Caco-2 (cell line): Measurements from ENCODE around the gene SRSF10. TPM values are rescaled to one million over a fixed set of nuclear protein-coding genes. Genes with fewer than 3 reads are reported as not detected.

ENCODE experiments used
- BruUV-seq: library from RNA; stranded (reverse); fragments of 400-500 nt; replicated peaks from 2 replicates; lab custom pipeline; 2021; lab: Mats Ljungman, UMichigan
- CTCF ChIA-PET: fragments of 300-600 bp; sonication (Branson Sonifier 250); formaldehyde crosslinking; loops from one replicate; lab custom pipeline; 2022; ENCODE audit warnings: antibody characterized with exemption; lab: Charles Lee
- POLR2A ChIA-PET: fragments of 300-600 bp; sonication (Branson Sonifier 250); formaldehyde crosslinking; loops from one replicate; lab custom pipeline; 2022; ENCODE audit warnings: antibody characterized with exemption; lab: Charles Lee
- DNase-seq, 2 experiments: peaks; one replicate each; pipeline versions ENCODE4 v3.0.0 to v3.0.0-alpha.2; 2020 to 2022
- H3K27me3 ChIP-seq: replicated peaks from 2 replicates; pipeline ENCODE4 v1.6.0; 2011; ENCODE audit warnings: low read length; ENCODE audit not compliant: control insufficient read depth, insufficient read depth
- H3K36me3 ChIP-seq: 2 replicates; pipeline ENCODE4 v1.5.1; 2011; ENCODE audit warnings: low read length; ENCODE audit not compliant: control insufficient read depth, insufficient read depth
- H3K4me1 ChIP-seq: fragments of 250-450 bp; sonication (Bioruptor Pico); 2 replicates; pipeline ENCODE4 v1.5.1; 2020; ENCODE audit warnings: mild to moderate bottlenecking
- H3K4me3 ChIP-seq: 2 replicates; pipeline ENCODE4 v1.5.1; 2011; ENCODE audit warnings: low read depth, mild to moderate bottlenecking, control low read depth, low read length
- H3K9me3 ChIP-seq: fragments of 250-450 bp; sonication (Bioruptor Pico); 2 replicates; pipeline ENCODE4 v1.5.1; 2020; ENCODE audit warnings: mild to moderate bottlenecking, moderate library complexity
- H3K27ac Mint-ChIP-seq: one replicate; pipeline ENCODE4 v1.8.0; 2022; ENCODE audit warnings: mixed read lengths; ENCODE audit not compliant: unreplicated experiment
- H3K27me3 Mint-ChIP-seq: one replicate; pipeline ENCODE4 v1.8.0; 2022; ENCODE audit warnings: mixed read lengths; ENCODE audit not compliant: insufficient read depth, unreplicated experiment
- H3K36me3 Mint-ChIP-seq: one replicate; pipeline ENCODE4 v1.8.0; 2022; ENCODE audit warnings: mild to moderate bottlenecking, mixed read lengths; ENCODE audit not compliant: insufficient read depth, unreplicated experiment
- H3K4me1 Mint-ChIP-seq: one replicate; pipeline ENCODE4 v1.8.0; 2022; ENCODE audit warnings: low read depth, mixed read lengths; ENCODE audit not compliant: unreplicated experiment
- H3K4me3 Mint-ChIP-seq: one replicate; pipeline ENCODE4 v1.8.0; 2022; ENCODE audit warnings: mild to moderate bottlenecking, moderate library complexity, mixed read lengths; ENCODE audit not compliant: unreplicated experiment
- H3K9me3 Mint-ChIP-seq: one replicate; pipeline ENCODE4 v1.8.0; 2022; ENCODE audit warnings: mixed read lengths; ENCODE audit not compliant: unreplicated experiment
- CTCF ChIP-seq, 2 experiments: fragments of 200-600 bp in 1 of 2; IDR thresholded peaks; 1 replicate in 1 of 2; 2 replicates in 1 of 2; pipeline versions ENCODE4 v1.5.1 to v1.8.0; 2011 to 2022; ENCODE audit warnings: antibody characterized with exemption in 1 of 2, control low read depth in 1 of 2, inconsistent platforms in 1 of 2, low read depth in 1 of 2, low read length in 1 of 2, mild to moderate bottlenecking in 1 of 2, moderate library complexity in 1 of 2; ENCODE audit not compliant: insufficient read depth in 1 of 2, severe bottlenecking in 1 of 2, unreplicated experiment in 1 of 2
- intact Hi-C: fragments of 100-400 bp; cut with micrococcal nuclease; formaldehyde crosslinking; loops from one replicate; pipeline ENCODE4 v1.10.0; 2022; ENCODE audit not compliant: unreplicated experiment
- total RNA-seq: library from RNA; stranded (reverse); gene quantifications from 2 replicates; pipeline ENCODE4 v1.2.3, GENCODE V29; 2022

The SRSF10 gene
- total RNA-seq, 1 experiment from 2014 or later: 128 TPM

GRCh38 chr1:23936481-23937176 is 43.5 kb downstream of the SRSF10 start:
- H3K4me3 Mint-ChIP-seq: no peak overlapping the region
- H3K27me3 ChIP-seq: no peaks in the 10 kb centered on the region
- BruUV-seq: no TSS peak

GRCh38 chr1:23931491-23931880 is 48.6 kb downstream of the SRSF10 start:
- H3K27me3 ChIP-seq: no peaks in the 10 kb centered on the region
- Mint-ChIP-seq H3K27me3 (no peaks in the 10 kb centered on the region), H3K9me3 (no peaks in the 10 kb centered on the region), H3K27ac (peak overlapping the region; percentile 70), H3K4me1 (no peaks in the 10 kb centered on the region), H3K4me3 (no peak overlapping the region), H3K36me3 (peaks cover 4% of the 10 kb centered on the region)
- POLR2A ChIA-PET: interaction anchor here (0.5 kb wide), 1 partner anchor 154 kb away, joined by 5 read pairs; no protein-coding TSS in a partner anchor
- no peaks in the 10 kb centered on the region for H3K36me3 ChIP-seq
- intact Hi-C loops: no loop called here
- BruUV-seq: TSS peak; percentile 97
- H3K4me1 ChIP-seq: peaks cover 9% of the 10 kb centered on the region; the same call in 1 of the 2 replicates
- no peak for DNase-seq
- no peaks in the 10 kb centered on the region for H3K9me3 ChIP-seq
- H3K4me3 ChIP-seq: no peak overlapping the region
- TF ChIP-seq CTCF (IDR thresholded peaks at IDR 0.05; ENCODE audit: insufficient read depth in 1 of 2, low read depth in 1 of 2, low read length in 1 of 2, severe bottlenecking in 1 of 2, unreplicated experiment in 1 of 2): no peak
- CTCF ChIA-PET: no interaction called here

More at GRCh38 chr1:23936481-23937176, 43.5 kb downstream of the SRSF10 start:
- Mint-ChIP-seq H3K36me3 (no peaks in the 10 kb centered on the region), H3K27me3 (no peaks in the 10 kb centered on the region), H3K27ac (no peak overlapping the region), H3K9me3 (no peaks in the 10 kb centered on the region), H3K4me1 (peaks cover 6% of the 10 kb centered on the region)
- ChIA-PET CTCF (no interaction called here), POLR2A (no interaction called here)
- intact Hi-C loops: no loop called here
- Histone ChIP-seq H3K4me1 (peaks cover 2% of the 10 kb centered on the region; the same call in 1 of the 2 replicates), H3K9me3 (no peaks in the 10 kb centered on the region), H3K36me3 (no peaks in the 10 kb centered on the region), H3K4me3 (no peak overlapping the region)
- no peak for DNase-seq
- no peak for TF ChIP-seq CTCF (IDR thresholded peaks at IDR 0.05; ENCODE audit: insufficient read depth in 1 of 2, low read depth in 1 of 2, low read length in 1 of 2, severe bottlenecking in 1 of 2, unreplicated experiment in 1 of 2)

- intact Hi-C loops: no loop called here
- H3K4me1 ChIP-seq: peaks cover 9% of the 10 kb centered on the region; the same call in 1 of the 2 replicates
- no peak for TF ChIP-seq CTCF (IDR thresholded peaks at IDR 0.05; ENCODE audit: insufficient read depth in 1 of 2, low read depth in 1 of 2, low read length in 1 of 2, severe bottlenecking in 1 of 2, unreplicated experiment in 1 of 2)
- DNase-seq: peak in 1 of 2 experiments; percentile 41
- CTCF ChIA-PET: no interaction called here
- H3K4me3 ChIP-seq: no peak overlapping the region
- Mint-ChIP-seq H3K4me3 (peak overlapping the region; percentile 42), H3K36me3 (peaks cover 4% of the 10 kb centered on the region), H3K27ac (peak overlapping the region; percentile 70), H3K4me1 (no peaks in the 10 kb centered on the region), H3K9me3 (no peaks in the 10 kb centered on the region), H3K27me3 (no peaks in the 10 kb centered on the region)
- no TSS peak for BruUV-seq
- H3K9me3 ChIP-seq: no peaks in the 10 kb centered on the region
- H3K36me3 ChIP-seq: no peaks in the 10 kb centered on the region
- no peaks in the 10 kb centered on the region for H3K27me3 ChIP-seq
- POLR2A ChIA-PET: no interaction called here
These were observed 49.2 kb downstream of the SRSF10 start for GRCh38 chr1:23930861-23931490.
